ENCODE data around the gene ZNF609. TPM values are rescaled to one million over a fixed set of nuclear protein-coding genes. Genes with fewer than 3 reads are reported as not detected.

ZNF609 gene
- total RNA-seq, 4 donors from 2014 or later: 19.4 to 30.5 (median 21.1) TPM

GRCh38 chr15:64562003-64562640, 101.7 kb downstream of the ZNF609 start:
- TF ChIP-seq POLR2A (IDR thresholded peaks at IDR 0.05) (no peak), CTCF (IDR thresholded peaks at IDR 0.05) (no peak)
- WGBS, 2 donors: 92 to 100% methylated on average over 1 of the region's 1 CpG

GRCh38 chr15:64566102-64566501, 105.7 kb downstream of the ZNF609 start:
- intact Hi-C loops (cut with DNase I; ENCODE audit: low total_unique reads): no loop called here
- no peak for DNase-seq (ENCODE audit: low spot score in 2 of 2)
- WGBS, 2 donors: 80 to 84% methylated on average over 2 of the region's 2 CpGs
- no peak overlapping the region for H3K4me3 ChIP-seq (ENCODE audit: low read depth, poor library complexity, severe bottlenecking)
- no peak for TF ChIP-seq POLR2A (IDR thresholded peaks at IDR 0.05)
- TF ChIP-seq CTCF (IDR thresholded peaks at IDR 0.05): no peak

More at GRCh38 chr15:64562003-64562640, 101.7 kb downstream of the ZNF609 start:
- no peak overlapping the region for H3K4me3 ChIP-seq (ENCODE audit: low read depth, poor library complexity, severe bottlenecking)
- no peak for DNase-seq (ENCODE audit: low spot score in 2 of 2)
- intact Hi-C loops (cut with DNase I; ENCODE audit: low total_unique reads): no loop called here

- intact Hi-C loops (cut with DNase I; ENCODE audit: low total_unique reads): no loop called here
- 88 to 89% methylated on average over 11 of the region's 11 CpGs for WGBS, 2 donors
- no peak for DNase-seq (ENCODE audit: low spot score in 2 of 2)
- H3K4me3 ChIP-seq (ENCODE audit: low read depth, poor library complexity, severe bottlenecking): no peak overlapping the region
- TF ChIP-seq CTCF (IDR thresholded peaks at IDR 0.05): no peak
- no peak for TF ChIP-seq POLR2A (IDR thresholded peaks at IDR 0.05)
Measured at GRCh38 chr15:64566629-64567427, 106.5 kb downstream of the ZNF609 start.

GRCh38 chr15:64568765-64569164, 108.4 kb downstream of the ZNF609 start:
- no peak for TF ChIP-seq POLR2A (IDR thresholded peaks at IDR 0.05)
- no peak for TF ChIP-seq CTCF (IDR thresholded peaks at IDR 0.05)
- intact Hi-C loops (cut with DNase I; ENCODE audit: low total_unique reads): no loop called here

GRCh38 chr15:64571857-64572291, 111.5 kb downstream of the ZNF609 start:
- 51 to 63% methylated on average over 4 of the region's 4 CpGs for WGBS, 2 donors
- no peak for TF ChIP-seq POLR2A (IDR thresholded peaks at IDR 0.05)
- no peak for TF ChIP-seq CTCF (IDR thresholded peaks at IDR 0.05)
- intact Hi-C loops (cut with DNase I; ENCODE audit: low total_unique reads): no loop called here
- no peak overlapping the region for H3K4me3 ChIP-seq (ENCODE audit: low read depth, poor library complexity, severe bottlenecking)
- no peak for DNase-seq (ENCODE audit: low spot score in 2 of 2)

More at GRCh38 chr15:64568765-64569164, 108.4 kb downstream of the ZNF609 start:
- DNase-seq (ENCODE audit: low spot score in 2 of 2): no peak
- no peak overlapping the region for H3K4me3 ChIP-seq (ENCODE audit: low read depth, poor library complexity, severe bottlenecking)

Measured in lower leg skin (tissue), 4 donors.